Uterus (tissue), 4 donors: ENCODE measurements around the gene MAGOH. TPM values are rescaled to one million over a fixed set of nuclear protein-coding genes. Genes with fewer than 3 reads are reported as not detected.

Experiments used
- DNase-seq, 2 donors: peaks; one replicate each; pipeline ENCODE4 v3.0.0-alpha.2; 2019 to 2020
- H3K27ac ChIP-seq, 2 donors: fragments of 200-600 bp; sonication (generic); 1 replicate in 1 of 2; 2 replicates in 1 of 2; pipeline ENCODE4 v1.5.1; 2016 to 2018
- H3K27me3 ChIP-seq, 2 donors: fragments of 200-600 bp; sonication (generic); one replicate each; pipeline ENCODE4 v1.5.1; 2018 to 2019; ENCODE audit warnings: control low read depth in 1 of 2
- H3K36me3 ChIP-seq, 2 donors: fragments of 200-600 bp; sonication (generic); one replicate each; pipeline ENCODE4 v1.5.1; 2019; ENCODE audit warnings: control low read depth in 1 of 2
- H3K4me1 ChIP-seq, 2 donors: fragments of 200-600 bp; sonication (generic); one replicate each; pipeline ENCODE4 v1.5.1; 2018 to 2019; ENCODE audit warnings: control low read depth in 1 of 2
- H3K4me3 ChIP-seq, 2 donors: fragments of 200-600 bp; sonication (generic); 1 replicate in 1 of 2; 2 replicates in 1 of 2; pipeline ENCODE4 v1.5.1; 2018 to 2019; ENCODE audit warnings: mild to moderate bottlenecking in 1 of 2
- H3K9me3 ChIP-seq, 2 donors: fragments of 200-600 bp; sonication (generic); one replicate each; pipeline ENCODE4 v1.5.1; 2019; ENCODE audit warnings: control low read depth in 1 of 2
- CTCF ChIP-seq, 4 experiments: fragments of 200-600 bp in 2 of 4; fragments of 450-650 bp in 2 of 4; sonication (generic) in 2 of 4; IDR thresholded peaks; one replicate each; pipeline ENCODE4 v1.5.1; 2016 to 2019; ENCODE audit warnings: antibody characterized with exemption in 4 of 4, mild to moderate bottlenecking in 2 of 4, moderate library complexity in 1 of 4
- POLR2A ChIP-seq, 2 donors: fragments of 450-650 bp; IDR thresholded peaks; one replicate each; pipeline ENCODE4 v1.6.1; 2016; ENCODE audit warnings: antibody characterized with exemption in 2 of 2, mild to moderate bottlenecking in 1 of 2, moderate library complexity in 1 of 2
- intact Hi-C: fragments of 100-400 bp; cut with DNase I; formaldehyde crosslinking; loops from one replicate; pipeline ENCODE4 v1.15.1; 2023; ENCODE audit warnings: low total_unique reads
- total RNA-seq, 4 donors: library from RNA; depleted of rRNA in 3 of 4; stranded (reverse); fragments of >200 nt in 3 of 4; gene quantifications; one replicate each; pipeline versions ENCODE4 v1.1.0 to v1.2.4, GENCODE V29; 2014 to 2023
- donor health status: DM: yes; HTN: yes; CAD: no.

MAGOH gene
- total RNA-seq, 4 donors from 2014 or later = 31.6 to 60.9 (median 45.2) TPM

- H3K9me3 ChIP-seq = no peaks in the 10 kb centered on the region
- intact Hi-C loops = no loop called here
Observed at GRCh38 chr1:53249706-53250105, 11.4 kb upstream of the MAGOH start.

GRCh38 chr1:53246261-53247134 lies 8.2 kb upstream of the MAGOH start:
- H3K9me3 ChIP-seq = no peaks in the 10 kb centered on the region
- intact Hi-C loops = no loop called here
- no peak for TF ChIP-seq CTCF (IDR thresholded peaks at IDR 0.05)
- DNase-seq = no peak
- no peaks in the 10 kb centered on the region for H3K27me3 ChIP-seq
- H3K36me3 ChIP-seq = no peaks in the 10 kb centered on the region
- H3K4me1 ChIP-seq = no peaks in the 10 kb centered on the region
- no peak overlapping the region for H3K27ac ChIP-seq
- H3K4me3 ChIP-seq = no peak overlapping the region

More at GRCh38 chr1:53249706-53250105, 11.4 kb upstream of the MAGOH start:
- Histone ChIP-seq H3K27ac (no peak overlapping the region), H3K36me3 (no peaks in the 10 kb centered on the region), H3K4me3 (no peak overlapping the region), H3K27me3 (no peaks in the 10 kb centered on the region), H3K4me1 (no peaks in the 10 kb centered on the region)
- no peak for DNase-seq
- no peak for TF ChIP-seq CTCF (IDR thresholded peaks at IDR 0.05)
- TF ChIP-seq POLR2A (IDR thresholded peaks at IDR 0.05) = no peak

GRCh38 chr1:53244141-53244540 lies 5.8 kb upstream of the MAGOH start:
- H3K27me3 ChIP-seq = no peaks in the 10 kb centered on the region
- H3K4me1 ChIP-seq = no peaks in the 10 kb centered on the region
- no peaks in the 10 kb centered on the region for H3K36me3 ChIP-seq
- H3K27ac ChIP-seq = no peak overlapping the region
- intact Hi-C loops = no loop called here
- no peak for TF ChIP-seq POLR2A (IDR thresholded peaks at IDR 0.05)
- no peak for TF ChIP-seq CTCF (IDR thresholded peaks at IDR 0.05)
- H3K9me3 ChIP-seq = no peaks in the 10 kb centered on the region
- no peak for DNase-seq
- H3K4me3 ChIP-seq = no peak overlapping the region

GRCh38 chr1:53242381-53242780 lies 4.1 kb upstream of the MAGOH start:
- Histone ChIP-seq H3K36me3 (no peaks in the 10 kb centered on the region), H3K27ac (no peak overlapping the region), H3K27me3 (no peaks in the 10 kb centered on the region), H3K4me3 (no peak overlapping the region), H3K9me3 (no peaks in the 10 kb centered on the region), H3K4me1 (no peaks in the 10 kb centered on the region)
- no peak for TF ChIP-seq CTCF (IDR thresholded peaks at IDR 0.05)
- TF ChIP-seq POLR2A (IDR thresholded peaks at IDR 0.05) = no peak
- intact Hi-C loops = no loop called here
- no peak for DNase-seq

GRCh38 chr1:53241828-53242227 lies 3.5 kb upstream of the MAGOH start:
- no peak for TF ChIP-seq CTCF (IDR thresholded peaks at IDR 0.05)
- TF ChIP-seq POLR2A (IDR thresholded peaks at IDR 0.05) = no peak
- intact Hi-C loops = no loop called here
- no peak for DNase-seq
- Histone ChIP-seq H3K27ac (no peak overlapping the region), H3K9me3 (no peaks in the 10 kb centered on the region), H3K27me3 (no peaks in the 10 kb centered on the region), H3K36me3 (no peaks in the 10 kb centered on the region), H3K4me1 (peaks cover 0 to 5% of the 10 kb centered on the region in 2 donors), H3K4me3 (no peak overlapping the region)
